GM12875 (cell line): ENCODE data around the gene GRID2.
A peak's percentile ranks its signal among the peaks of the same experiment; 100 is the strongest.

Source experiments
- H3K4me3 ChIP-seq: one replicate; pipeline ENCODE4 v1.5.1; 2011; ENCODE audit warnings: low read depth, low read length, control low read depth
- CTCF ChIP-seq: IDR thresholded peaks from 2 replicates; pipeline ENCODE4 v1.5.1; 2011; ENCODE audit warnings: low read depth, mild to moderate bottlenecking, control low read depth, inconsistent platforms, low read length, moderate library complexity, borderline replicate concordance; ENCODE audit not compliant: insufficient read depth

The GRID2 gene

GRCh38 chr4:93187892-93188291 lies 884.1 kb downstream of the GRID2 start:
- TF ChIP-seq CTCF = no peak
- no peak overlapping the region for H3K4me3 ChIP-seq

- no peak overlapping the region for H3K4me3 ChIP-seq
- peak; percentile 16; the same call in 1 of the 2 replicates for TF ChIP-seq CTCF
Observed at GRCh38 chr4:93199492-93199891, 895.7 kb downstream of the GRID2 start.

- TF ChIP-seq CTCF = no peak
- no peak overlapping the region for H3K4me3 ChIP-seq
Observed at GRCh38 chr4:93201471-93202096, 897.8 kb downstream of the GRID2 start.

- no peak overlapping the region for H3K4me3 ChIP-seq
- TF ChIP-seq CTCF = no peak
Observed at GRCh38 chr4:93203708-93204107, 899.9 kb downstream of the GRID2 start.

- no peak overlapping the region for H3K4me3 ChIP-seq
- no peak for TF ChIP-seq CTCF
Observed at GRCh38 chr4:93212250-93212649, 908.5 kb downstream of the GRID2 start.

- no peak overlapping the region for H3K4me3 ChIP-seq
- TF ChIP-seq CTCF = no peak
Observed at GRCh38 chr4:93216646-93217045, 912.9 kb downstream of the GRID2 start.

GRCh38 chr4:93217431-93217830 lies 913.7 kb downstream of the GRID2 start:
- no peak for TF ChIP-seq CTCF
- H3K4me3 ChIP-seq = no peak overlapping the region
